ENCODE measurements around the gene ABCA13.

- TF ChIP-seq EZH2 (IDR thresholded peaks at IDR 0.05; ENCODE audit: insufficient read depth, poor library complexity, severe bottlenecking) = no peak
- no peak for TF ChIP-seq EZH2phosphoT487 (IDR thresholded peaks at IDR 0.05; ENCODE audit: insufficient read depth, low read depth)
These were observed 125.7 kb downstream of the ABCA13 start for GRCh38 chr7:48296966-48297365.

All from GM23248 (cell line).